Endodermal cell (in vitro differentiated cells): Measurements from ENCODE around the gene SFSWAP. TPM values are rescaled to one million over a fixed set of nuclear protein-coding genes. Genes with fewer than 3 reads are reported as not detected.
"Not testable (repeated sequence)": the region's sequence is repeated elsewhere in the genome, so short reads cannot be mapped to it uniquely, and the experiment has no call there.

Experiments
- DNase-seq: peaks from one replicate; pipeline ENCODE4 v3.0.0-alpha.2; 2017
- H3K27ac ChIP-seq: 2 replicates; pipeline ENCODE4 v1.5.1; 2013; ENCODE audit warnings: mild to moderate bottlenecking, low read depth, low read length, moderate library complexity
- H3K27me3 ChIP-seq: 2 replicates; pipeline ENCODE4 v1.6.1; 2013; ENCODE audit warnings: mild to moderate bottlenecking, low read length, moderate library complexity; ENCODE audit not compliant: insufficient read depth, control insufficient read depth, poor library complexity, severe bottlenecking
- H3K36me3 ChIP-seq: 2 replicates; pipeline ENCODE4 v1.7.0; 2013; ENCODE audit warnings: mild to moderate bottlenecking, low read length, moderate library complexity; ENCODE audit not compliant: control insufficient read depth, insufficient read depth
- H3K4me1 ChIP-seq: one replicate; pipeline ENCODE4 v1.7.0; 2013; ENCODE audit warnings: low read length; ENCODE audit not compliant: control insufficient read depth, insufficient read depth
- H3K4me3 ChIP-seq: 2 replicates; pipeline ENCODE4 v1.5.1; 2013; ENCODE audit warnings: mild to moderate bottlenecking, low read length, moderate library complexity
- H3K9ac ChIP-seq: 2 replicates; pipeline ENCODE4 v1.6.1; 2013; ENCODE audit warnings: mild to moderate bottlenecking, low read length, moderate library complexity; ENCODE audit not compliant: poor library complexity, severe bottlenecking; ENCODE audit errors: extremely low read depth
- H3K9me3 ChIP-seq: 2 replicates; pipeline ENCODE4 v1.6.1; 2013; ENCODE audit warnings: mild to moderate bottlenecking, low read length, moderate library complexity; ENCODE audit not compliant: control insufficient read depth
- H3K27ac Mint-ChIP-seq: 2 replicates; pipeline ENCODE4 v1.8.0; 2020; ENCODE audit warnings: mixed read lengths
- H3K27me3 Mint-ChIP-seq: 2 replicates; pipeline ENCODE4 v1.8.0; 2021; ENCODE audit warnings: mild to moderate bottlenecking, mixed read lengths; ENCODE audit not compliant: insufficient read depth
- H3K36me3 Mint-ChIP-seq: 2 replicates; pipeline ENCODE4 v1.8.0; 2020; ENCODE audit warnings: low read depth, mixed read lengths
- H3K4me1 Mint-ChIP-seq: 2 replicates; pipeline ENCODE4 v1.8.0; 2020; ENCODE audit warnings: mixed read lengths
- H3K4me3 Mint-ChIP-seq: 2 replicates; pipeline ENCODE4 v1.8.0; 2020; ENCODE audit warnings: mild to moderate bottlenecking, moderate library complexity, mixed read lengths
- H3K9me3 Mint-ChIP-seq: 2 replicates; pipeline ENCODE4 v1.8.0; 2020; ENCODE audit warnings: mild to moderate bottlenecking, mixed read lengths
- WGBS, 2 experiments: methylation state at CpG; one replicate each; pipeline versions ENCODE4 v1.1.5 to v1.1.7; 2013; ENCODE audit warnings: missing lambda C conversion rate in 2 of 2, mixed read lengths in 1 of 2; ENCODE audit not compliant: insufficient coverage in 1 of 2, insufficient read length in 1 of 2; 5-methylcytosine and 5-hydroxymethylcytosine counted together
- total RNA-seq, 2 donors: library from RNA; stranded (reverse); fragmentation: NEBNext Ultra II Directional in 1 of 2; extraction: Animal tissue kit (Norgen Biotek cat#: 25700) in 1 of 2; gene quantifications; 2 replicates in 1 of 2; 3 replicates in 1 of 2; pipeline ENCODE4 v1.2.1, GENCODE V29; 2021
- TF ChIP-seq, protein P1 (sequence below): fragments of 200-600 bp; sonication (generic); conservative IDR thresholded peaks from 2 replicates; pipeline ENCODE4 v1.5.0; 2021; ENCODE audit warnings: antibody characterized with exemption, mild to moderate bottlenecking

SFSWAP gene
- total RNA-seq, 2 donors from 2014 or later = 50.0 to 52.3 TPM

DNA sequence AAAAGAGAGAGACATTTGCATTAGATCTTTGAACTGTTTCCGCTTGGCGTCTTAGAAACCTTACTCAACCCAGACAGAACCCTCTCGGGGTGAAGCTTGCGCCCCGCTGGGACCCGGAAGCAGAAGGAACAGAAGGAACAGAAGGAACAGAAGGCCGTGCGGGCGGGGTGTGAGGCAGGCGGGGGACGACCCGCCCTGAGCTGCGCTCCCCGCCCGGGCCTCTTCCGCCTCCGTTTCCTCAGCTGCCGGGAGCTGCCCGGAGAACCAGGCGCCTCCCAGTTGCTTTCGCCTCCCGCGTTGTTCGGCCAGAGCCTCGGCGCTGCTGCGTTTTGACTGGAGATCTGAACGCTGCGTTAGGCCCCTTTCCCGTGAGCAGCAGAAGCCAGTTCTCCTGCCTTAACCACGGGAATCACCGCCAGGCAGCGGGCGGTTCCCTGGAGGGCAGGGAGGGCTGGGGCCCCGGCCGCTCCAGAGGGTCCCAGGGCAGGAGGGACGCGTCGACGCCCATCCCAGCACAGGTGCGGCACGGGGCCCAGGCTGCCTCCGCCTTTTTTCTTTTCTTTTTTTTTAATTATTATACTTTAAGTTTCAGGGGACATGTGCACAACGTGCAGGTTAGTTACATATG is 98.0 kb downstream of the SFSWAP start:
- Mint-ChIP-seq H3K36me3 (peaks cover under 1% of the 10 kb centered on the region), H3K9me3 (peaks cover 25% of the 10 kb centered on the region), H3K27ac (no peak overlapping the region), H3K27me3 (no peaks in the 10 kb centered on the region), H3K4me1 (peaks cover 1% of the 10 kb centered on the region), H3K4me3 (no peak overlapping the region)
- Histone ChIP-seq H3K27me3 (no peaks in the 10 kb centered on the region), H3K9ac (no peak overlapping the region), H3K27ac (no peak overlapping the region), H3K4me3 (no peak overlapping the region), H3K4me1 (no peaks in the 10 kb centered on the region), H3K36me3 (no peaks in the 10 kb centered on the region), H3K9me3 (peaks cover 10% of the 10 kb centered on the region)
- DNase-seq = no peak
- TF ChIP-seq, protein P1, sequence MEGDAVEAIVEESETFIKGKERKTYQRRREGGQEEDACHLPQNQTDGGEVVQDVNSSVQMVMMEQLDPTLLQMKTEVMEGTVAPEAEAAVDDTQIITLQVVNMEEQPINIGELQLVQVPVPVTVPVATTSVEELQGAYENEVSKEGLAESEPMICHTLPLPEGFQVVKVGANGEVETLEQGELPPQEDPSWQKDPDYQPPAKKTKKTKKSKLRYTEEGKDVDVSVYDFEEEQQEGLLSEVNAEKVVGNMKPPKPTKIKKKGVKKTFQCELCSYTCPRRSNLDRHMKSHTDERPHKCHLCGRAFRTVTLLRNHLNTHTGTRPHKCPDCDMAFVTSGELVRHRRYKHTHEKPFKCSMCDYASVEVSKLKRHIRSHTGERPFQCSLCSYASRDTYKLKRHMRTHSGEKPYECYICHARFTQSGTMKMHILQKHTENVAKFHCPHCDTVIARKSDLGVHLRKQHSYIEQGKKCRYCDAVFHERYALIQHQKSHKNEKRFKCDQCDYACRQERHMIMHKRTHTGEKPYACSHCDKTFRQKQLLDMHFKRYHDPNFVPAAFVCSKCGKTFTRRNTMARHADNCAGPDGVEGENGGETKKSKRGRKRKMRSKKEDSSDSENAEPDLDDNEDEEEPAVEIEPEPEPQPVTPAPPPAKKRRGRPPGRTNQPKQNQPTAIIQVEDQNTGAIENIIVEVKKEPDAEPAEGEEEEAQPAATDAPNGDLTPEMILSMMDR = no peak
- WGBS, 2 experiments = 93 to 95% methylated on average over 30 to 44 of the region's 44 CpGs

DNA sequence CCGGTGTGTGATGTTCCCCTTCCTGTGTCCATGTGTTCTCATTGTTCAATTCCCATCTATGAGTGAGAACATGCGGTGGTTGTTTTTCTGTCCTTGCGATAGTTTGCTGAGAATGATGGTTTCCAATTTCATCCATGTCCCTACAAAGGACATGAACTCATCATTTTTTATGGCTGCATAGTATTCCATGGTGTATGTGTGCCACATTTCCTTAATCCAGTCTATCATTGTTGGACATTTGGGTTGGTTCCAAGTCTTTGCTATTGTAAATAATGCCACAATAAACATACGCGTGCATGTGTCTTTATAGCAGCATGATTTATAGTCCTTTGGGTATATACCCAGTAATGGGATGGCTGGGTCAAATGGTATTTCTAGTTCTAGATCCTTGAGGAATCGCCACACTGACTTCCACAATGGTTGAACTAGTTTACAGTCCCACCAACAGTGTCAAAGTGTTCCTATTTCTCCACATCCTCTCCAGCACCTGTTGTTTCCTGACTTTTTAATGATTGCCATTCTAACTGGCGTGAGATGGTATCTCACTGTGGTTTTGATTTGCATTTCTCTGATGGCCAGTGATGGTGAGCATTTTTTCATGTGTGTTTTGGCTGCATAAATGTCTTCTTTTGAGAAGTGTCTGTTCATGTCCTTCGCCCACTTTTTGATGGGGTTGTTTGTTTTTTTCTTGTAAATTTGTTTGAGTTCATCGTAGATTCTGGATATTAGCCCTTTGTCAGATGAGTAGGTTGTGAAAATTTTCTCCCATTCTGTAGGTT is 98.8 kb downstream of the SFSWAP start:
- WGBS, 2 experiments = 100% methylated on average over 1 of the region's 9 CpGs; no CpG with 5 or more reads in 1 of the 2 experiments
- peaks cover 16% of the 10 kb centered on the region for H3K9me3 ChIP-seq
- H3K4me1 Mint-ChIP-seq, H3K4me3 Mint-ChIP-seq, H3K4me1 ChIP-seq, H3K4me3 ChIP-seq, H3K27me3 ChIP-seq, H3K9ac ChIP-seq, H3K27ac Mint-ChIP-seq, H3K27ac ChIP-seq, H3K36me3 Mint-ChIP-seq, H3K27me3 Mint-ChIP-seq, H3K36me3 ChIP-seq, DNase-seq: not testable (repeated sequence)
- H3K9me3 Mint-ChIP-seq = peaks cover 29% of the 10 kb centered on the region

DNA sequence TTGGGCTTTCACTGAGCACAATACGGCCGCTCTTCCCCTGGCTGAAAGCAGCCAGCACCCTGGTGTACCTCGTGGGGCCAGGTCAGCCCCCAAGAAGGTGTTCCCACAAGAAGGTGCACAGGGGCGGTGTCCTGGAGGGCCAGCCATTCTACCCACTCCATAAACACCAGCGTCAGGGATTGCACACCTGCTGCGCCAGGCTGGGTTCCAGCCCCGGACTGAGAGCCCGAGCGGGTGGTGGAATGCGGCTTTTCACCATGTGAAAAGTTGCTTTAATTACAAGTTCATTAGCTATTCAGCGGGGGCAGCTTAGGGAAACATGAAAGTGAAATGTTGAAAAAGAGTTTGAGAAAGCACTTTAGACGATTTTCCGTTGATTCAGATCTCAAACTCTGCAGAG is 99.8 kb downstream of the SFSWAP start:
- Histone ChIP-seq H3K4me1 (no peaks in the 10 kb centered on the region), H3K27ac (no peak overlapping the region), H3K36me3 (no peaks in the 10 kb centered on the region), H3K9ac (no peak overlapping the region), H3K27me3 (no peaks in the 10 kb centered on the region), H3K9me3 (peaks cover 16% of the 10 kb centered on the region), H3K4me3 (no peak overlapping the region)
- no peak for DNase-seq
- Mint-ChIP-seq H3K36me3 (no peaks in the 10 kb centered on the region), H3K27ac (no peak overlapping the region), H3K9me3 (peaks cover 31% of the 10 kb centered on the region), H3K27me3 (no peaks in the 10 kb centered on the region), H3K4me3 (no peak overlapping the region), H3K4me1 (no peaks in the 10 kb centered on the region)
- WGBS, 2 experiments = 76 to 91% methylated on average over 10 to 13 of the region's 13 CpGs
- TF ChIP-seq, protein P1 = no peak
